ENCODE data around the gene GP5.

Gene GP5

GRCh38 chr3:194374935-194375334 is 24.1 kb downstream of the GP5 start:
- CTCF ChIA-PET = no interaction called here
- Histone ChIP-seq H3K9me3 (ENCODE audit: control insufficient read depth, insufficient read depth, low read depth, low read length) (no peaks in the 10 kb centered on the region), H3K36me3 (ENCODE audit: control insufficient read depth in 2 of 2, insufficient read depth in 1 of 2, low read length in 2 of 2) (no peaks in the 10 kb centered on the region), H3K4me1 (ENCODE audit: control insufficient read depth, insufficient read depth, low read length) (no peaks in the 10 kb centered on the region), H3K27ac (ENCODE audit: extremely low read depth, low read depth, low read length) (no peak overlapping the region), H3K4me3 (ENCODE audit: low read depth, low read length) (no peak overlapping the region)
- TF ChIP-seq ZNF24 (tag by site-specific recombination; IDR thresholded peaks at IDR 0.05) = no peak
- no peak for TF ChIP-seq ZNF335 (tag by site-specific recombination; conservative IDR thresholded peaks at IDR 0.05)
- no peak for TF ChIP-seq PRDM6 (tag by site-specific recombination; IDR thresholded peaks at IDR 0.05)
- TF ChIP-seq RBAK (tag by site-specific recombination; IDR thresholded peaks at IDR 0.05) = no peak
- TF ChIP-seq KLF16 (tag by site-specific recombination; IDR thresholded peaks at IDR 0.05) = no peak
- TF ChIP-seq MYNN (tag by site-specific recombination; IDR thresholded peaks at IDR 0.05; ENCODE audit: borderline replicate concordance) = no peak
- TF ChIP-seq ZNF549 (tag by site-specific recombination; IDR thresholded peaks at IDR 0.05) = no peak
- no peak for TF ChIP-seq OVOL3 (tag by site-specific recombination; IDR thresholded peaks at IDR 0.05)
- TF ChIP-seq BCL11B (tag by site-specific recombination; IDR thresholded peaks at IDR 0.05; ENCODE audit: low read depth) = no peak
- TF ChIP-seq, protein P1, sequence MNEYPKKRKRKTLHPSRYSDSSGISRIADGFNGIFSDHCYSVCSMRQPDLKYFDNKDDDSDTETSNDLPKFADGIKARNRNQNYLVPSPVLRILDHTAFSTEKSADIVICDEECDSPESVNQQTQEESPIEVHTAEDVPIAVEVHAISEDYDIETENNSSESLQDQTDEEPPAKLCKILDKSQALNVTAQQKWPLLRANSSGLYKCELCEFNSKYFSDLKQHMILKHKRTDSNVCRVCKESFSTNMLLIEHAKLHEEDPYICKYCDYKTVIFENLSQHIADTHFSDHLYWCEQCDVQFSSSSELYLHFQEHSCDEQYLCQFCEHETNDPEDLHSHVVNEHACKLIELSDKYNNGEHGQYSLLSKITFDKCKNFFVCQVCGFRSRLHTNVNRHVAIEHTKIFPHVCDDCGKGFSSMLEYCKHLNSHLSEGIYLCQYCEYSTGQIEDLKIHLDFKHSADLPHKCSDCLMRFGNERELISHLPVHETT (tag by site-specific recombination; IDR thresholded peaks at IDR 0.05) = no peak
- no peak for TF ChIP-seq ZNF324 (tag by site-specific recombination; IDR thresholded peaks at IDR 0.05)
- TF ChIP-seq ZNF530 (tag by site-specific recombination; IDR thresholded peaks at IDR 0.05; ENCODE audit: low read depth) = no peak
- TF ChIP-seq EGR2 (tag by site-specific recombination; IDR thresholded peaks at IDR 0.05; ENCODE audit: low read depth) = no peak
- POLR2A ChIA-PET = interaction anchor here (1.1 kb wide), 1 partner anchor 24 kb away, joined by 3 read pairs; no protein-coding TSS in a partner anchor

DNA sequence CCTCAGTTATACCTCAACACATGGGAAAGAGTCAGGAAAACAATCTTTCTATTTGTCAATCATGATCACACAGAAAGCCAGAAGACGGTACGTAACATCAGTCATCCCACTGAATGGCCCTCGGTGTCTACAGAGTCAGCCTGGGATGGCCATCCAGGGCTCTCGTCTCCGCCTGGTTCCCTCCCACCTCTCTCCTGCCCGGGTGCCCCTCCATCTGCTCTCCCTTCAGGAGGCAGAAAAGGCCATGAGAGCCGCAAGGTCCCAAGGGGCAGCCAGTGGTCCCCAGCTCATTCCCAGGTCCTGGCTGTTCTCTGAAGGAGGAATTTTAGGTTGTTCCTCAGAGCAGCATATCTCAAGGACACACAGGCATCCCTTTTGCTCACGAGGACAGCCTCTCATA is 25.2 kb downstream of the GP5 start:
- Histone ChIP-seq H3K9me3 (ENCODE audit: control insufficient read depth, insufficient read depth, low read depth, low read length) (no peaks in the 10 kb centered on the region), H3K27ac (ENCODE audit: extremely low read depth, low read depth, low read length) (no peak overlapping the region), H3K36me3 (ENCODE audit: control insufficient read depth in 2 of 2, insufficient read depth in 1 of 2, low read length in 2 of 2) (no peaks in the 10 kb centered on the region), H3K4me1 (ENCODE audit: control insufficient read depth, insufficient read depth, low read length) (no peaks in the 10 kb centered on the region), H3K4me3 (ENCODE audit: low read depth, low read length) (no peak overlapping the region)
- CTCF ChIA-PET = no interaction called here
- TF ChIP-seq HOXA7 (CRISPR knock-in tag; IDR thresholded peaks at IDR 0.05; ENCODE audit: borderline replicate concordance) (no peak), GLI4 (tag by site-specific recombination; IDR thresholded peaks at IDR 0.05) (no peak), KLF7 (tag by site-specific recombination; IDR thresholded peaks at IDR 0.05; ENCODE audit: borderline replicate concordance) (no peak)
- POLR2A ChIA-PET = no interaction called here

DNA sequence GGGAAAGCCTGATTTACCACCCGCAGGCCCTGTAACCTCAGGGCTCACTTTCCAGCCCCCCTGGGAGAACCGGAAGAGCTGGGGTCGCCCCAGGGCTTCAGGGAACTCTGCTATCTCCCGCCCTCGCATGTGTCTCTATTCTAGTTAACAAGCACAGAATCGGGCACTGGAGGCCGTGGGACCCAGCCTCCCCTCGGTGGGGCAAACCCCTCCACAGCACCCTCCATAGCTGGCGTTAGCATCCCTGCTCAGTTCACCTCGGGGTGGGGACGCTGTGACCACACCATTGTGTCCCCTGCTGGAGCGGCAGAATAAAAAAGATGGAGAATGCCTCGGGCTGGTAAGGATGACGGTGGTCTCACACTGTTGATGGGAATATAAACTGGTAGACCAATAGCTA is 26.0 kb downstream of the GP5 start:
- TF ChIP-seq ZNF16 (tag by site-specific recombination; IDR thresholded peaks at IDR 0.05; ENCODE audit: low read depth) (no peak), MEIS1 (CRISPR knock-in tag; IDR thresholded peaks at IDR 0.05; ENCODE audit: borderline replicate concordance) (no peak), ZFP41 (tag by site-specific recombination; IDR thresholded peaks at IDR 0.05; ENCODE audit: borderline replicate concordance) (no peak), ZNF600 (tag by site-specific recombination; IDR thresholded peaks at IDR 0.05) (no peak), ZNF701 (tag by site-specific recombination; IDR thresholded peaks at IDR 0.05) (no peak)
- TF ChIP-seq, protein P2, sequence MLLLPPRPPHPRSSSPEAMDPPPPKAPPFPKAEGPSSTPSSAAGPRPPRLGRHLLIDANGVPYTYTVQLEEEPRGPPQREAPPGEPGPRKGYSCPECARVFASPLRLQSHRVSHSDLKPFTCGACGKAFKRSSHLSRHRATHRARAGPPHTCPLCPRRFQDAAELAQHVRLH (tag by site-specific recombination; IDR thresholded peaks at IDR 0.05) = no peak
- TF ChIP-seq, protein P3, sequence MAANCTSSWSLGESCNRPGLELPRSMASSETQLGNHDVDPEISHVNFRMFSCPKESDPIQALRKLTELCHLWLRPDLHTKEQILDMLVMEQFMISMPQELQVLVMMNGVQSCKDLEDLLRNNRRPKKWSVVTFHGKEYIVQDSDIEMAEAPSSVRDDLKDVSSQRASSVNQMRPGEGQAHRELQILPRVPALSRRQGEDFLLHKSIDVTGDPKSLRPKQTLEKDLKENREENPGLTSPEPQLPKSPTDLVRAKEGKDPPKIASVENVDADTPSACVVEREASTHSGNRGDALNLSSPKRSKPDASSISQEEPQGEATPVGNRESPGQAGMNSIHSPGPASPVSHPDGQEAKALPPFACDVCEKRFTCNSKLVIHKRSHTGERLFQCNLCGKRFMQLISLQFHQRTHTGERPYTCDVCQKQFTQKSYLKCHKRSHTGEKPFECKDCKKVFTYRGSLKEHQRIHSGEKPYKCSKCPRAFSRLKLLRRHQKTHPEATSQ (tag by site-specific recombination; IDR thresholded peaks at IDR 0.05) = no peak
- CTCF ChIA-PET = no interaction called here
- Histone ChIP-seq H3K4me3 (ENCODE audit: low read depth, low read length) (no peak overlapping the region), H3K27ac (ENCODE audit: extremely low read depth, low read depth, low read length) (no peak overlapping the region), H3K9me3 (ENCODE audit: control insufficient read depth, insufficient read depth, low read depth, low read length) (no peaks in the 10 kb centered on the region), H3K36me3 (ENCODE audit: control insufficient read depth in 2 of 2, insufficient read depth in 1 of 2, low read length in 2 of 2) (no peaks in the 10 kb centered on the region), H3K4me1 (ENCODE audit: control insufficient read depth, insufficient read depth, low read length) (no peaks in the 10 kb centered on the region)
- POLR2A ChIA-PET = no interaction called here
